ENCODE data around the gene GLCCI1.

GLCCI1 gene

GRCh38 chr7:7968544-7969305, at the start of gene GLCCI1:
TSS of gene GLCCI1 (plus strand) at chr7:7968796. CDS start at chr7:7969351, 555 bp downstream.
- peak; percentile 97 for DNase-seq

- DNase-seq = no peak
Observed at GRCh38 chr7:7919449-7919945, 49.1 kb upstream of the GLCCI1 start.

DNA sequence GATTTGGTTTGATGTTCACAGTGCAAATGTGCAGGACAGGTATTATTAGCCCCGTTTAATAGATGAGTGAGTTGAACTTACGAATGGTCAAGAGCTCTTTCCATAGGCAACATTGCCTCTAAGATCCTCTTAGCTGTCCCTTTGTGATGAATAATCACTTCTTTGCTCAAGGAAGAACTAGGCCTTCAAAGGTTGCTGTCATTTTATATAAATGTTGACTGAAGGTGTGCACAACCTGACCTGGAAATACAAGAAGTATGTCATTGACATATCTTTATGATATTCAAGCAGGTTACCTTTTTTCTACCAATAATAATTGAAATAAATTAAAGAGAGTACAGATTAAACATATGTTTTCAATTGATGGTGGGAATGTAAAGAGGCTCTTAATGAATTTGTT, 48.5 kb upstream of the GLCCI1 start:
- DNase-seq = no peak

DNA sequence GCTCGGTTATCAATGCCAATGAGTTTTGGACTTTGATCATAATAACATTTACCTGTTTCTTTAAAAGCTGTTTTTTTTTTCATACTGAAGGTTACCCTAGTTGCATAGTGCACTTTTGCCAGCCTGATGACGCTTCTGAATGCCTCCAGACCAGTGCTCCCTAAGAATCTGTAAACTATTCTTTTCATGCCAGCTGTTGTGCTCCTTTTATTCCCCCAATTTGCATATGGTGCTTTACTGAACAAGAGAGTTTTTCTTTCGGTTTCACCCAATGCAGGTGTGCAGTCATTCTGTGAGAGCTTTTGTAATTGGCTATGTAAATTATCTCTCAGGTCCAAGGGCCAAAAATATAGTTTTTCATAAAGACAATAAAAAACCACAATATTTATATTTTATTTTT, 48.1 kb upstream of the GLCCI1 start:
- no peak for DNase-seq

- DNase-seq = no peak
Observed at GRCh38 chr7:7921830-7922229, 46.8 kb upstream of the GLCCI1 start.

DNA sequence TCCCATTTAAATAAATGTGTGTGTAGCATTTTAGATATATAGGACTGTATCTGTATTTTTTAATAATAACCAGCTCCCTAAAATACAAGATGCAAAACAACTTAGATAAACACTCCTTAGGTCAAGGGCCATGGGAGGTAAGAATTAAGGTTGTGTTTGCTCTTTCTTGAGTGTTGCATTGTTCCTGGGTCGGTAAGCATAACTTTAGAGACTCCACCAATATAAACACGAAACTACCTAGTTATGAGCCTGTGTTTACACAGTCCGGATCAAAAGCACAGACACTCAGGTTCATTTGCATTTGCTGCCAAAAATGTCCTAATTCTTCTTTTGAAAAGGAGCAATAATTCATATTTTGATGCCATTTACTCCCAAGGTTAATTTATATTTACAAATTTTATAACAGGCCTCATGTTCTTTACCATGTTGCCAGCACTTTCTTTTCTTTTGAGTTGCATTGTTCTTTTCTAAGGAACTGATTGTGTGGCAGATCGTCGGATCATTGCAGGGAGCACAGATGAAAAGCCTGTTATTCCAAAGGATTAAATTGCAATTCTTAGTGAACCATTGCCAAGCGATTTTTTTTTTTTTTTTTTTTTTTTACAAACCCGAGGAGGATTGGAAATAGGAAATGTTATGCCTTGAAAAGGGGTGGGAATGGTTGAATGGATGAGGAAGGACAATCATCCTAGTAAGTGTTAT, 45.8 kb upstream of the GLCCI1 start:
- DNase-seq = no peak

DNA sequence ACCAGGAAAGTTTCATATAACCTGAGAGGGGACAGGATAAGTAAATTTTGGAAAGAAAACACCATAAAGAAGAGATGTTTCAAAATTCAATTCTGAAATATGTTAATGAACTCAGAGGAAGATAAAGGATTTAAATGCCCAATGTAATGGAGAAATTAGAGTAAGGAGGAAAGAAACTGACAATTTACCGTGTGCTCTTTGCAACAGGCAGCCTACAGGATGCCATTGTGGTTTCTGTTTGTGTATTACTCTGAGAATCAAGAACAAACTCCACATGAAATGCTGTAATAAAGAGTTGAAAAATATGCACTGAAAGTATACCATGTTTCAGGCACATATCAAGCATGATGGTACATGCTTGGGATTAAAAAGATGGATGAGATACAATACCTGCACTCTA, 44.8 kb upstream of the GLCCI1 start:
- DNase-seq = no peak

GRCh38 chr7:7924303-7924702, 44.3 kb upstream of the GLCCI1 start:
- no peak for DNase-seq

DNA sequence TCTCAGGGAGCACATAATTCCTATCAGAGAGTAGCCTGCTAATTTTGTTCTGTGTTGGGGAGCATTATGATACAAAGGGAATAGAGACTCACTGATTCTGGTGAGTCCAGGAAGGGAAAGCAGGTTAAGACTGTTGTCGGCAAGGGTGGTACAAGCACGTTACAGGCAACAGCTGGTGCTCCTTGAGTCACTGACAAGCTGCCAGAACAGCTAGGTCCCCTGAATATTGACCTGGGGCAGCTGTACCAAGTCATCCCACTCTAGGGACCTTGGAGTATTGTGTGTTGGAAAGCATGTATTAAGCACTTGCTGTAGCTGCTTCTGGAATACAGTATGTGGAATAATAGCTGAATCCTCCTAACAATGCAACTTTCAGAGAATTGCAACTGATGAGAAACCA, 37.0 kb upstream of the GLCCI1 start:
- no peak for DNase-seq

DNA sequence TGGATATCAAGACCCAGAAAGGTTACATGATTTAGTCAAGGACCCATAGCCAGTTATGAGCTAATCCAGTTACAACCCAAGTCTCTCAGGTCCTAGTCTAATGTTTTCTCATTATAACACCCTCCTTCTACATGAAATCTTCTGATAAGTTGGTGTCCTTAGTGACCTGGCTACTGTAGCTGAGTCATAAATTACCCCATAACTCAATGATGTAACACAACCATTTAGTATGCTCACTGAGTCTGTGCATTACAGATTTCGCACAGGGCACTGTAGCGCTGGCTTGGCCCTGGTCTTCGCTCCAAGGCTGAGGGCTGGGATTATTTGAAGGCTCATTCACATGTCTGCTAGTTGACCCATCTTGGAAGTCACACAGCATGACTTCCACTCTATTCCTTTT, 36.0 kb upstream of the GLCCI1 start:
- DNase-seq = peak in 1 of 3 donors; percentile 20

GRCh38 chr7:7933915-7934526, 34.6 kb upstream of the GLCCI1 start:
- DNase-seq = no peak

- no peak for DNase-seq
Observed at GRCh38 chr7:7934945-7935344, 33.7 kb upstream of the GLCCI1 start.

- DNase-seq = no peak
Observed at GRCh38 chr7:7938471-7938870, 30.1 kb upstream of the GLCCI1 start.

DNA sequence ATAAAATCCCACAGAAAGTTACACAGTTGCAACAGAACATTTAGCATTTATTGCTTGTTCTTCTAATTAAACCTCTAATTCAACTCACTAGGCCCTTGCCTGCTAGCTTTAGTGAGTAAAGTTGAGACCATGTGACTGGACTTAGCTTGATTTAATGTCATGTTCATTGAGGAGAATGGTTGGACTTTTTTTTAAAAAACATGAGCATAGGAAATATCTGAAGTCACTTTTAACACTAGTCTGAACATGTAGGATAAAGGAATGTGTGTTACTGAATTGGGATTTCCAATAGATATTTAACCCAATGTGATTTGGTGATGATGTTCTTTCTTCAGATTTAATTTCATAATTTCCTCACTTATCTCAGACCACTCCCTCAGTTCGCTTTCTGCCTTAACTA, 24.6 kb upstream of the GLCCI1 start:
- no peak for DNase-seq

- DNase-seq = no peak
Observed at GRCh38 chr7:7944619-7945282, 23.8 kb upstream of the GLCCI1 start.

DNA sequence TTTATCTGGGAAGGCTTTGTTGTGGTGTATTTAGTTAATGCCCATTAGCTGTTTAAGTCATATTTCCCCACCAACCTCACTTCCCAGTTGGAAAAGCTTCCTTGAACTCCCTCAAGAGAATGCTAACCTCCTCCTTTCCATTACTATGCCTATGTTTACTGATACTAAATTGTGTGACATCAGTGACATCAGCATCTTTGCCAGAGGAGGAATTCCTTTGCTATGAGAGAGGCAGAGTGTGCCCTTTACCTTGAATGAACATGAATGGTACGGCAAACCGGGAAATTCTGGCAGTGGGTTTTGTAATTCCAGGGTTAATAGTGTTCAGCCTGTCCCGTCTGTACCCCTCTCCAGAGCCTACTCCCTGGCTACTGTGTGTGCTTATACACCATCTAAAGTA, 22.1 kb upstream of the GLCCI1 start:
- DNase-seq = no peak

- DNase-seq = no peak
Observed at GRCh38 chr7:7948232-7948631, 20.4 kb upstream of the GLCCI1 start.

DNA sequence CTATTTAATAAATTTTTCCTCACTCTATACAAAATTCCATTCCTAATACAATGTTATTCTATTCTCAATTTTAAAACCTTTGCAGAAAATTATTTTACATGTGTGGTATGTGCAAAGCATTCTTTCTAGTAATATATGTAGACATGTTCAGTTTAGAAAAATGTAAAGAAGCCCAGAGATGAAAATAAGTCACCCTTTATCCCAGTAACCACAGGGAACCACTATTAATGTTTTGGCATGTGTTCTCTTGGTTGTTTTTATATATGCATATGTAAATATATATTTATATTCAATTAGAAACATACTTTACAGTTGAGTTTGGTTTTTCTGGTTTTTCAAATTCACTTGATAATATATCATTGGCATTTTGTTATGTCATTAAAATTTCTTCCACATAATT, 14.8 kb upstream of the GLCCI1 start:
- no peak for DNase-seq

- DNase-seq = no peak
Observed at GRCh38 chr7:7956531-7957128, 12.0 kb upstream of the GLCCI1 start.

GRCh38 chr7:7957513-7957912, 11.1 kb upstream of the GLCCI1 start:
- no peak for DNase-seq

- DNase-seq = no peak
Observed at GRCh38 chr7:7959979-7960670, 8.5 kb upstream of the GLCCI1 start.

GRCh38 chr7:7962851-7963250, 5.7 kb upstream of the GLCCI1 start:
- DNase-seq = no peak

All from suppressor macrophage treated with lipopolysaccharide for 1 hour (primary cell).